Right forelimb (tissue), 1 donor: ENCODE data around the gene MED13.
"Not testable (repeated sequence)": the region's sequence is repeated elsewhere in the genome, so short reads cannot be mapped to it uniquely, and the experiment has no call there.

Experiments
- DNase-seq: peaks from one replicate; pipeline ENCODE4 v3.0.0-alpha.2; 2018

MED13 gene

DNA sequence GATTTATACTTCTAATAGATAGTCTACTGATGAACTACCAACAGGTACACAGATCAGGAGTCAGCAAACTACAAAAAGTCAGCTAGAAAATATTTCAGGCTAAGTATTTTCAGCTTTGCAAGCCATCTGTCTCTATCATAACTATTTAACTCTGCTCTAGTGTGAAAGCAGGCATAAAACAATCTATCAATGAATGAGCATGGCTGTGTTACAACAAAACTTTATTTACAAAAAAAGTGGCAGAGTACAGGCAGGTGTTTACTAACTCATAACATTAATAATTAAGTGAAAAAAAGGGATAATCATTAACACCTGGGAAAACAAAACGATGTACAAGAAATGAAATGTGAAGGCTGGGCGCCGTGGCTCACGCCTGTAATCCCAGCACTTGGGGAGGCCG lies 15.8 kb downstream of the MED13 start:
- DNase-seq: no peak

DNA sequence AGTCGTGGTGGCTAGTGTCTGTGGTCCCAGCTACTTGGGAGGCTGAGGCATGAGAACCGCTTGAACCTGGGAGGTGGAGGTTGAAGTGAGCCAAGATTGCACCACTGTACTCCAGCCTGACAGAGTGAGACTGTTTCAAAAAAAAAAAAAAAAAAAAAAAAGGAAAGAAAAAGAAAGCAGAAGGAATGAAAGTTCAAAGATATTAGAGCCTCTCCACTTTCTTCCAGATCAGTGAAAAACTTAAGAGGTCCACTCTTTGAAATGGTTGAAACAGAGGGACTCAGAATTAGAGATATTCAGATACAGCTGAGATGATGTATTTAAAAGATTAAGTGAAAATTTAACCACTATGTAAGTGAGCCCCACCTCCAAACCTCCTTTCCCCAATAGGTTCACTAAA lies 16.8 kb downstream of the MED13 start:
- no peak for DNase-seq

DNA sequence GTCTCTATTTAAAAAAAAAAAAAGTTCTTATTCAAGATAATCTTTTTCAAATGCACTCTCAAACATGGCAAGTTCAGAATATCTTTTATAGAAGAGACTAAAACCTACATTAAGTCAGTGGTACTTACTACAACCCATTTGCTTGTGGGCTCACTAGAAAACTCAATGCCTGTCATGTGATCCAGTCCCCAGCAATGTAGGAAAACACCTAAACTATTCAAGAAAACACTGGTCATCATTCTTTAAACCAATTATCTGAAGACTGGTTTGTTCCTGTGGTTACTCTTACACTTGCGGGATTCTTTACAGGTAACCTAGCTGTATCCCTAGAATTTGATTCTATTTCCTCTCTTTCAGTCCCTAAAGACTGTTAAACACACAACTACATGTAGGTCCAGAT lies 19.6 kb downstream of the MED13 start:
- DNase-seq: no peak

- no peak for DNase-seq
Observed at GRCh38 chr17:62045109-62045508, 20.0 kb downstream of the MED13 start.

- no peak for DNase-seq
Observed at GRCh38 chr17:62043602-62044001, 21.5 kb downstream of the MED13 start.

GRCh38 chr17:62043140-62043539 lies 21.9 kb downstream of the MED13 start:
- DNase-seq: no peak

- DNase-seq: no peak
Observed at GRCh38 chr17:62038248-62038647, 26.8 kb downstream of the MED13 start.

GRCh38 chr17:62033317-62033716 lies 31.8 kb downstream of the MED13 start:
- no peak for DNase-seq

GRCh38 chr17:62032480-62032879 lies 32.6 kb downstream of the MED13 start:
- no peak for DNase-seq

DNA sequence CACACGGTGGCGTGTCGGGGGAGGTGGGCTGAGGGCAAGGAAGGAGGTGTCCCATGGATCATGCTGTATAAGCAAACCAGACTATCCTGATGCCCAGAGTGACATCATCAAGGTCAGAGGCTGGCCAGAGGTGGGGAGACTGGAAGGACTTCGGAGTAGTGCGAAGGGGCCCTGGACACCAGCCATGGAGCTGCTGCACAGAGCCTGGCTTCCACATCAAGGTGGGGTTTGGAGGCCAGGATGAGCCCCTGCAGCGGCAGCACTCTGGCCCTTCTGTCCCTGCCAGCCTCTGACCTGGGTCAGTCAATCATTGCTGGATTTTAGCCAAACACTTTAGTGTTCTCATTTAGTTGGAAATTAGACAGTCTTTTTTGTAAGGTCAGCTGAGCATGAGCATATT lies 34.8 kb downstream of the MED13 start:
- DNase-seq: no peak

DNA sequence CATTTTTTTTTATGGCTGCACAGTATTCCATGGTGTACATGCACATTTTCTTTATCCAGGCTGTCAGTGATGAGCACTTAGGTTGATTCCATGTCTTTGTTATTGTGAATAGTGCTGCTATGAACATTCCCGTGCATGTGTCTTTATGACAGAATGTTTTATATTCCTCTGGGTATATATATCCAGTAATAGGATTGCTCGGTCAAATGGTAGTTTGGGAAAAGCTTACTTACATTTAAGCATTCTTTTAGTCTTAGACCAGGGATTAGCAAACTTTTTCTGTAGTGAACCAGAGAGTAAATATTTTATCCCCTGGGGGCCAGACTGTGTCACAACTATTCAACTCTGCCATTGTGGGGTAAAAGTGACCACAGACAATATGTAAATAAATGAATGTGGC lies 40.2 kb downstream of the MED13 start:
- DNase-seq: no peak

GRCh38 chr17:62017912-62018311 lies 47.2 kb downstream of the MED13 start:
- DNase-seq: no peak

- no peak for DNase-seq
Observed at GRCh38 chr17:62017496-62017895, 47.6 kb downstream of the MED13 start.

DNA sequence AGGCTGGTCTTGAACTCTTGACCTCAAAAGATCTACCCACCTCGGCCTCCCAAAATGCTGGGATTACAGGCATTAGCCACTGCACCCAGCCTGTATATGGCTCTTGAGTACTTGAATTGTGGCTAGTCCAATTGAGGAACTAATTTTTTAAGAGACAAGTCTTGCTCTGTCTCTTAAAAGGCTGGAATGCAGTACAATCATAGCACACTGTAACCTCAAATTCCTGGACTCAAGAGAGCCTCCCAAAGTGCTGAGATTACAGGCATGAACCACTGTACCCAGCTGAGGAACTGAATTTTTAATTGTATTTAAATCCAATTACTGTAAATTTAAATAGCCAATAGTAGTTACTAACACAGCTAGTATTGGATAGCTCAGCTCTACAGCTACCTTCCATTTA lies 50.6 kb downstream of the MED13 start:
- DNase-seq: no peak

DNA sequence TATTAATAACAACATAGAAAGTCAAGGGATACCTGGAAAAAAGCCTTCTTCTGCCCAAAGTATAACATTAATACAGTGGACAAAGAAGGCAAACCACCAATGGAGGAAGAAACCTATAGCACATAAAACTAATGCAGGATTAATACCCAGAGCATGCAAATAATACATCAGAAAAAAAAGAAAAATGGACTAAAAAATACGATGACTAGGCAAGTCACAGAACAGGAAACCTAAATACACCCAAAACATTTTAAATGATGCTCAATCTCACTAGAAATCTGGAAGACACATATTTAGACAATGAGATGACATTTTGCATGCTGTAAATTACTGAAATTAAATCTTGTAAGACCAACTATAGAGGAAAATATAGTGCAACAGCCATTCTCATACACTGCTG lies 55.9 kb downstream of the MED13 start:
- DNase-seq: no peak

DNA sequence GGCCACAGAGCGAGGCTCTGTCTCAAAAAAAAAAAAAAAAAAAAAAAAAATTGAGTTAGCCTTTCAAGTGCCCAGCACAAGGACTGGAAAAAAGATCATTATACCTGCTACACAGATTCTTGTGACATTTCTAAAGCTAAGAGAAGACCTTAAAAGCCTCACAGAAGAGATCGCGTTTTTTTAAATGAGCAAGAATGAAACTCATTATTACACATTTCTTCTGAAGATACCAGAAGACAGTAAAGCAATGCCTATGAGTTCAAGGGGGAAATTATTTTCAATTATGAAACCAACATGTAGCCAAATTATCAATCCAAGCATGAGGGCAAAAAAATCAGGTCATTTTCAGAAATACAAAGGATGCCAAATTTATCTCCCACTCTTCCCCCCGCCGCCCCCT lies 56.8 kb downstream of the MED13 start:
- DNase-seq: no peak

GRCh38 chr17:62004388-62004787 lies 60.7 kb downstream of the MED13 start:
- no peak for DNase-seq

GRCh38 chr17:62003141-62003540 lies 61.9 kb downstream of the MED13 start:
- DNase-seq: not testable (repeated sequence)

GRCh38 chr17:62001105-62001504 lies 64.0 kb downstream of the MED13 start:
- DNase-seq: no peak

DNA sequence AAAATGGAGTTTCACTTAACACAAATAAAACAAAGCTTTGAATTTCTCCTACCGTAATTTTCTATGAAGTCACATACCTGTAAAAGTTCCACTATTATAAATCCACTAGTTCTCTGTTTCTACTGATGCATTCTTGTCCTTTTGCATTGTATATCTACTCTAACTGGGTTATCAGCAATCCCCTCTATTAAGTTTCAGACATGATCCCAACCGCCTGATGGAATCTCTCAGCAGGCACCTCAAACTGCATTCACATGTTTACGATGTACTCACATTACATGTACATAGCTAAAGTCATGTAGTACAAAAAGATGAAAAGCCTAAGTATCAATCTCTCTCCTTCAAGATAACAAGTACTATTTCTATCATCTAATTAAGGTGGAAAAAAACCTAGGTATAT lies 64.9 kb downstream of the MED13 start:
- no peak for DNase-seq

DNA sequence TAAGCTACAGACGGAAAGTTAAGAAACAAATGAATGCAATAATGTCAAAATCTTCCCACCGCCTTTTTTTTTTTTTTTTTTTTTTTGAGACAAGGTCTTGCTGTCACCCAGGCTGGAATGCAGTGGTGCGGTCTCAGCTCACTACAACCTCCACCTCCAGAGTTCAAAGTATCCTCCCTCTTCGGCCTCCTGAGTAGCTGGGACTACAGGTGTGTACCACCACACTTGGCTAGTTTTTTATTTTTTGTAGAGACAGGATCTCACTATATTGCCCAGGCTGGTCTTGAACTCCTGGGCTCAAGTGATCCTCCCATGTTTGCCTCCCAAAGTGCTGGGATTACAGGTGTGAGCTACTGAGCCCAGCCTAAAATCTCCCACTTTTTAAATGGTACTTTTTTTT lies 66.5 kb downstream of the MED13 start:
- not testable (repeated sequence) for DNase-seq

DNA sequence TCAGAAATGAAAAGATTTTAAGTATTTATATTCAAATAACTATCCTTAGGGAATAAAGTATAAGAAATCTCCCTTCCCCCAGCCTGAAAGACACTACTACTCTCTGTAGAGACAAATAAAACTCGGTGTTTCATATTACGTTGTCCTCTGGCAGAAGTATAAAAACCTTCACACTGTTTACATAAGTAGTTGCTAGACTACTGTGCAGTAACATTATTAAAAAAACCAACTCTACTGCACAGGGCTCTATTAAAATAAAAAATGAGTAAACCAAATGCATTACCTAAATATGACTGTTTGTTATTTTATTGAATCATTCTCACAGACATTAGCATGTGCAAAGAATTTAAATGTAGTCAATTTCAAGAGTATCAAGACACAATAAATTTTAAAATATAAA lies 67.4 kb downstream of the MED13 start:
- DNase-seq: no peak

GRCh38 chr17:61996916-61997605 lies 68.0 kb downstream of the MED13 start:
- DNase-seq: no peak

DNA sequence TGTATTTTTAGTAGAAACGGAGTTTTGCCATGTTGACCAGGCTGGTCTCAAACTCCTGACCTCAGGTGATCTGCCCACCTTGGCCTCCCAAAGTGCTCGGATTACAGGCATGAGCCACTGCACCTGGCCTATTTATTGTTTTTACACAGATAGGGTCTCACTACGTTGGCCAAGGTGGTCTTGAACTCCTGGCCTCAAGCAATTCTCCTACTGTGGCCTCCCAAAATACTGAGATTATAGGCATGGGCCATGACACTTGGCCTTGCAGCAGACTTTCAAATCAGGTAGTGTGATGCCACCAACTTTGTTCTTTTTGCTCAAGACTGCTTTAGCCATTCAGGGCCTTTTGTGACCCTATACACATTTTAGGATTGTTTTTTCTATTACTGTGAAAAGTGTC lies 75.6 kb downstream of the MED13 start:
- no peak for DNase-seq

GRCh38 chr17:61986898-61987297 lies 78.2 kb downstream of the MED13 start:
- DNase-seq: no peak

- no peak for DNase-seq
Observed at GRCh38 chr17:61984821-61985220, 80.3 kb downstream of the MED13 start.
